H1 (cell line): ENCODE data around the gene AP5S1. TPM values are rescaled to one million over a fixed set of nuclear protein-coding genes. Genes with fewer than 3 reads are reported as not detected.

Experiments used
- CTCF ChIA-PET: fragments of 300-600 bp; sonication (Branson Sonifier 250); formaldehyde crosslinking; loops from one replicate; lab custom pipeline; 2021; ENCODE audit not compliant: partially characterized antibody; lab: Charles Lee
- POLR2A ChIA-PET: fragments of 300-600 bp; sonication (Branson Sonifier 250); formaldehyde crosslinking; loops from one replicate; lab custom pipeline; 2021; ENCODE audit warnings: inconsistent platforms; ENCODE audit not compliant: partially characterized antibody; lab: Charles Lee
- DNase-seq, 2 experiments: peaks; one replicate each; pipeline versions ENCODE4 v3.0.0 to v3.0.0-alpha.2; 2010 to 2022; ENCODE audit warnings: low spot score in 2 of 2, low read depth in 1 of 2, mixed read lengths in 1 of 2
- FAIRE-seq: peaks from 2 replicates; lab custom pipeline; 2011; peaks lifted over from hg19 to GRCh38; lab: Jason Lieb, UNC
- H2AFZ ChIP-seq: 2 replicates; pipeline ENCODE4 v1.8.1; 2012; ENCODE audit warnings: low read length, inconsistent platforms
- H2AK5ac ChIP-seq: 2 replicates; pipeline ENCODE4 v1.6.1; 2013; ENCODE audit warnings: low read depth, low read length
- H2BK120ac ChIP-seq: replicated peaks from 2 replicates; pipeline ENCODE3; 2013; ENCODE audit warnings: low read depth, low read length, inconsistent platforms
- H2BK12ac ChIP-seq: 2 replicates; pipeline ENCODE4 v1.6.1; 2013; ENCODE audit warnings: low read depth, low read length
- H2BK15ac ChIP-seq: 2 replicates; pipeline ENCODE4 v1.6.1; 2013; ENCODE audit warnings: low read length
- H2BK20ac ChIP-seq: 2 replicates; pipeline ENCODE4 v1.6.1; 2013; ENCODE audit warnings: low read length
- H2BK5ac ChIP-seq: 2 replicates; pipeline ENCODE4 v1.6.1; 2013; ENCODE audit warnings: low read depth, low read length
- H3K14ac ChIP-seq: 2 replicates; pipeline ENCODE4 v1.6.1; 2013; ENCODE audit warnings: inconsistent platforms; ENCODE audit not compliant: insufficient read length
- H3K18ac ChIP-seq: 2 replicates; pipeline ENCODE4 v1.6.1; 2013; ENCODE audit warnings: low read length; ENCODE audit errors: extremely low read depth
- H3K23ac ChIP-seq: 2 replicates; pipeline ENCODE4 v1.6.1; 2013; ENCODE audit warnings: inconsistent platforms; ENCODE audit not compliant: insufficient read length
- H3K23me2 ChIP-seq: 2 replicates; pipeline ENCODE4 v1.6.1; 2013; ENCODE audit warnings: low read depth, low read length
- H3K27ac ChIP-seq: 2 replicates; pipeline ENCODE4 v1.6.1; 2011; ENCODE audit warnings: low read depth, low read length, inconsistent platforms
- H3K27me3 ChIP-seq, 4 experiments: replicated peaks in 1 of 4; 1 replicate in 1 of 4; 2 replicates in 3 of 4; pipeline versions ENCODE4 v1.6.1 to v1.8.1; 2011 to 2013; ENCODE audit warnings: low read length in 3 of 4, mild to moderate bottlenecking in 3 of 4, inconsistent platforms in 2 of 4, mixed read lengths in 2 of 4, moderate library complexity in 1 of 4; ENCODE audit not compliant: control insufficient read depth in 3 of 4, insufficient read depth in 3 of 4; ENCODE audit errors: extremely low read depth in 1 of 4
- H3K36me3 ChIP-seq, 4 experiments: 2 replicates each; pipeline versions ENCODE4 v1.6.1 to v1.8.1; 2011 to 2013; ENCODE audit warnings: mild to moderate bottlenecking in 4 of 4, low read length in 3 of 4, moderate library complexity in 2 of 4, control low read depth in 1 of 4, inconsistent platforms in 1 of 4; ENCODE audit not compliant: insufficient read depth in 4 of 4, control insufficient read depth in 2 of 4
- H3K4ac ChIP-seq: replicated peaks from 2 replicates; pipeline ENCODE3; 2013; ENCODE audit warnings: low read length, low read depth, mixed read lengths, inconsistent platforms; ENCODE audit not compliant: insufficient read length
- H3K4me1 ChIP-seq, 4 experiments: replicated peaks in 1 of 4; 1 replicate in 1 of 4; 2 replicates in 3 of 4; pipeline versions ENCODE4 v1.6.1 to v1.8.1; 2011 to 2013; ENCODE audit warnings: low read length in 3 of 4, inconsistent platforms in 2 of 4, mixed read lengths in 1 of 4; ENCODE audit not compliant: insufficient read depth in 4 of 4, control insufficient read depth in 3 of 4
- H3K4me2 ChIP-seq, 2 experiments: 2 replicates each; pipeline versions ENCODE4 v1.6.1 to v1.8.1; 2011 to 2013; ENCODE audit warnings: low read depth in 2 of 2, low read length in 2 of 2, control low read depth in 1 of 2, inconsistent platforms in 1 of 2, mild to moderate bottlenecking in 1 of 2; ENCODE audit not compliant: insufficient read depth in 1 of 2
- H3K4me3 ChIP-seq, 4 experiments: fragments of 200-600, 300-600 bp in 1 of 4; sonication (generic), shearing (Covaris generic), sonication (Bioruptor Twin) in 1 of 4; 2 replicates each; pipeline versions ENCODE4 v1.5.1 to v1.8.1; 2011 to 2016; ENCODE audit warnings: low read length in 4 of 4, low read depth in 3 of 4, control low read depth in 2 of 4, inconsistent platforms in 2 of 4, mild to moderate bottlenecking in 2 of 4, mixed read lengths in 1 of 4, moderate library complexity in 1 of 4; ENCODE audit not compliant: insufficient read depth in 2 of 4; ENCODE audit errors: extremely low read depth in 1 of 4
- H3K56ac ChIP-seq: replicated peaks from 2 replicates; pipeline ENCODE3; 2013; ENCODE audit warnings: low read depth, mild to moderate bottlenecking, mixed read lengths, low read length, inconsistent platforms; ENCODE audit not compliant: insufficient read length
- H3K79me1 ChIP-seq: 2 replicates; pipeline ENCODE4 v1.6.1; 2013; ENCODE audit warnings: low read depth, low read length, control low read depth
- H3K79me2 ChIP-seq, 2 experiments: 2 replicates each; pipeline versions ENCODE4 v1.6.1 to v1.8.1; 2012 to 2013; ENCODE audit warnings: low read length in 2 of 2, mild to moderate bottlenecking in 2 of 2, inconsistent platforms in 1 of 2; ENCODE audit not compliant: insufficient read depth in 2 of 2, control insufficient read depth in 1 of 2
- H3K9ac ChIP-seq, 4 experiments: replicated peaks in 1 of 4; 1 replicate in 1 of 4; 2 replicates in 3 of 4; pipeline versions ENCODE4 v1.6.1 to v1.8.1; 2011 to 2013; ENCODE audit warnings: low read depth in 3 of 4, low read length in 3 of 4, control low read depth in 2 of 4, mild to moderate bottlenecking in 2 of 4, moderate library complexity in 2 of 4, inconsistent platforms in 1 of 4; ENCODE audit errors: extremely low read depth in 1 of 4
- H3K9me3 ChIP-seq, 2 experiments: 2 replicates each; pipeline versions ENCODE4 v1.6.1 to v1.8.1; 2012 to 2013; ENCODE audit warnings: mild to moderate bottlenecking in 2 of 2, moderate library complexity in 2 of 2, control low read depth in 1 of 2, inconsistent platforms in 1 of 2, low read depth in 1 of 2, low read length in 1 of 2, mixed read lengths in 1 of 2; ENCODE audit not compliant: insufficient read depth in 2 of 2
- H4K20me1 ChIP-seq, 2 experiments: replicated peaks in 1 of 2; 2 replicates each; pipeline versions ENCODE3 to v1.8.1; 2011 to 2013; ENCODE audit warnings: inconsistent platforms in 2 of 2, low read length in 2 of 2, mild to moderate bottlenecking in 1 of 2; ENCODE audit not compliant: insufficient read depth in 2 of 2, control insufficient read depth in 1 of 2
- H4K5ac ChIP-seq: 2 replicates; pipeline ENCODE4 v1.6.1; 2013; ENCODE audit warnings: low read length, low read depth, mixed read lengths, inconsistent platforms; ENCODE audit not compliant: insufficient read length
- H4K8ac ChIP-seq: 2 replicates; pipeline ENCODE4 v1.8.0; 2013; ENCODE audit warnings: mild to moderate bottlenecking, moderate library complexity, low read length, inconsistent platforms; ENCODE audit not compliant: insufficient read depth; ENCODE audit errors: extremely low read depth
- H4K91ac ChIP-seq: replicated peaks from 2 replicates; pipeline ENCODE3; 2013; ENCODE audit warnings: low read length, mixed read lengths, inconsistent platforms; ENCODE audit not compliant: insufficient read length
- BRCA1 ChIP-seq: IDR thresholded peaks from 2 replicates; pipeline ENCODE4 v1.6.1; 2012; ENCODE audit warnings: low read depth, low read length, improper control_type of control experiment
- CBX5 ChIP-seq: fragments of 300-800, 300-1000 bp; sonication (generic); IDR thresholded peaks from 2 replicates; pipeline ENCODE4 v1.7.1; 2016; ENCODE audit warnings: antibody characterized with exemption, low read length, low read depth
- GABPA ChIP-seq: IDR thresholded peaks from 2 replicates; pipeline ENCODE4 v1.6.1; 2011; ENCODE audit warnings: mild to moderate bottlenecking, low read length, moderate library complexity, borderline replicate concordance; ENCODE audit not compliant: insufficient read depth
- HDAC2 ChIP-seq, 2 experiments: fragments of 300-600 bp in 1 of 2; sonication (generic) in 1 of 2; IDR thresholded peaks; 2 replicates each; pipeline ENCODE4 v1.6.1; 2011 to 2012; ENCODE audit warnings: low read depth in 2 of 2, low read length in 2 of 2, mild to moderate bottlenecking in 2 of 2, moderate library complexity in 2 of 2, borderline replicate concordance in 1 of 2, inconsistent platforms in 1 of 2
- JUN ChIP-seq: IDR thresholded peaks from 2 replicates; pipeline ENCODE4 v1.6.1; 2011; ENCODE audit warnings: low read depth, mild to moderate bottlenecking, improper control_type of control experiment, low read length
- KDM1A ChIP-seq: fragments of 200-600, 300-600 bp; sonication (generic); IDR thresholded peaks from 2 replicates; pipeline ENCODE4 v1.7.1; 2016; ENCODE audit warnings: mild to moderate bottlenecking, low read length, borderline replicate concordance
- KDM4A ChIP-seq: IDR thresholded peaks from one replicate; pipeline ENCODE4 v1.7.1; 2012; ENCODE audit warnings: low read depth, mild to moderate bottlenecking, moderate library complexity, low read length, inconsistent platforms; ENCODE audit not compliant: severe bottlenecking
- MAX ChIP-seq: IDR thresholded peaks from 2 replicates; pipeline ENCODE4 v1.6.1; 2012; ENCODE audit warnings: inconsistent platforms
- RBBP5 ChIP-seq: IDR thresholded peaks from 2 replicates; pipeline ENCODE4 v1.7.1; 2012; ENCODE audit warnings: low read depth, mild to moderate bottlenecking, inconsistent platforms, low read length, moderate library complexity, borderline replicate concordance
- SAP30 ChIP-seq: fragments of 300-600 bp; sonication (generic); IDR thresholded peaks from 2 replicates; pipeline ENCODE4 v1.7.1; 2012; ENCODE audit warnings: low read length, moderate library complexity, mild to moderate bottlenecking, inconsistent platforms; ENCODE audit not compliant: insufficient read depth, insufficient replicate concordance
- SP2 ChIP-seq: IDR thresholded peaks from 2 replicates; pipeline ENCODE4 v1.6.1; 2012; ENCODE audit warnings: mild to moderate bottlenecking, low read length, inconsistent platforms
- SP4 ChIP-seq: IDR thresholded peaks from 2 replicates; pipeline ENCODE4 v1.6.1; 2012; ENCODE audit warnings: low read length, inconsistent platforms
- WGBS, 2 experiments: shearing (Covaris generic) in 1 of 2; methylation state at CpG; one replicate each; pipeline versions ENCODE4 v1.1.6 to v1.1.7; 2013 to 2015; ENCODE audit warnings: low lambda C conversion rate in 2 of 2, mixed read lengths in 2 of 2, inconsistent platforms in 1 of 2, low coverage in 1 of 2, missing lambda C conversion rate in 1 of 2; ENCODE audit not compliant: insufficient replicate concordance in 2 of 2, insufficient coverage in 1 of 2, insufficient read length in 1 of 2; ENCODE audit errors: extremely low coverage in 1 of 2, missing lambda C conversion rate in 1 of 2; 5-methylcytosine and 5-hydroxymethylcytosine counted together
- polyA plus RNA-seq, 7 experiments: library from polyadenylated mRNA; depleted of rRNA in 3 of 7; stranded (reverse) in 5 of 7; unstranded in 2 of 7; fragments of >200 nt in 5 of 7; fragments of 200-250 nt in 2 of 7; gene quantifications; 1 replicate in 5 of 7; 2 replicates in 1 of 7; 4 replicates in 1 of 7; pipeline versions ENCODE4 v1.2.1 to v1.2.3, GENCODE V29; 2011 to 2013; ENCODE audit warnings: missing spikeins in 2 of 7, mixed read lengths in 2 of 7
- total RNA-seq: library from RNA; stranded (reverse); fragmentation: NEBNext Ultra II Directional; extraction: Animal tissue kit (Norgen Biotek cat#: 25700); gene quantifications from 2 replicates; pipeline ENCODE4 v1.2.1, GENCODE V29; 2021

Gene AP5S1
- total and polyA plus RNA-seq, 2 of the 8 experiments (the other 6 are each of a cell fraction or from before 2014, with no cell fraction given), result 3.3 to 3.7 TPM

GRCh38 chr20:3786126-3786484 lies 34.2 kb upstream of the AP5S1 start:
- H3K9ac ChIP-seq, result peak overlapping the region; percentile 13 to 87 (median 52)
- no peak overlapping the region for H4K91ac ChIP-seq
- H3K79me2 ChIP-seq, result peaks cover 0 to 10% of the 10 kb centered on the region in 2 experiments; a peak in 1 of 4 replicates
- 0 out of 2 replicates have a peak overlapping the region, but pooled peaks have one; percentile 41 for H2AFZ ChIP-seq
- peaks cover 11% of the 10 kb centered on the region for H3K79me1 ChIP-seq
- no peak overlapping the region for H2BK20ac ChIP-seq
- no peak overlapping the region for H3K27ac ChIP-seq
- ChIA-PET CTCF (interaction anchor here (0.9 to 9.5 kb wide), 15 partner anchors 8 to 286 kb away, joined by 3 to 128 read pairs (median 4); partner anchors contain the start of genes ADISSP and AP5S1), POLR2A (interaction anchor here (0.5 to 3.9 kb wide), 9 partner anchors 9 to 109 kb away, joined by 3 to 20 read pairs (median 4); partner anchors contain the start of genes ADISSP and AP5S1)
- no peak overlapping the region for H2BK5ac ChIP-seq
- peak overlapping the region; percentile 75 to 98 for H3K4me2 ChIP-seq
- peaks cover 0 to 5% (median 0%) of the 10 kb centered on the region in 4 experiments; a peak in 2 of 8 replicates for H3K36me3 ChIP-seq
- no peak overlapping the region for H2BK12ac ChIP-seq
- H3K23ac ChIP-seq, result no peak overlapping the region
- no peak overlapping the region for H2BK120ac ChIP-seq
- H4K5ac ChIP-seq, result no peak overlapping the region
- H3K9me3 ChIP-seq, result no peaks in the 10 kb centered on the region
- DNase-seq (peak in 1 of 2 experiments; percentile 70), FAIRE-seq (no peak)
- WGBS, 2 experiments, result 3% methylated on average over 31 of the region's 35 CpGs; no CpG with 5 or more reads in 1 of the 2 experiments
- H4K8ac ChIP-seq, result peak overlapping the region; percentile 54
- peaks cover 3% of the 10 kb centered on the region; the same call in 1 of the 2 replicates for H3K23me2 ChIP-seq
- H3K27me3 ChIP-seq, result peaks cover 0 to 3% (median 0%) of the 10 kb centered on the region in 4 experiments; a peak in 3 of 7 replicates
- H2AK5ac ChIP-seq, result no peak overlapping the region
- H4K20me1 ChIP-seq, result peaks cover 7 to 11% of the 10 kb centered on the region in 2 experiments
- no peak overlapping the region for H3K56ac ChIP-seq
- H3K18ac ChIP-seq, result peak overlapping the region; percentile 90; the same call in 1 of the 2 replicates
- peaks cover 0 to 16% (median 6%) of the 10 kb centered on the region in 4 experiments; a peak in 6 of 7 replicates for H3K4me1 ChIP-seq
- no peak overlapping the region for H3K14ac ChIP-seq
- no peak overlapping the region for H3K4ac ChIP-seq
- peak overlapping the region; percentile 42 to 69 (median 60) for H3K4me3 ChIP-seq
- H2BK15ac ChIP-seq, result 0 out of 2 replicates have a peak overlapping the region, but pooled peaks have one; percentile 25
- 0 out of 4 replicates have a peak, but pooled peaks of 1 of the 2 experiments have one; percentile 33 for TF ChIP-seq HDAC2 (IDR thresholded peaks at IDR 0.05; ENCODE audit: borderline replicate concordance in 1 of 2, low read depth in 2 of 2, low read length in 2 of 2)
- no peak for TF ChIP-seq CBX5
- peak; percentile 24; the same call in 1 of the 2 replicates for TF ChIP-seq BRCA1
- TF ChIP-seq KDM4A, result peak; percentile 77
- peak; percentile 90 for TF ChIP-seq MAX
- TF ChIP-seq JUN, result no peak
- no peak for TF ChIP-seq KDM1A
- TF ChIP-seq SP2, result no peak
- no peak for TF ChIP-seq SP4
- no peak for TF ChIP-seq GABPA
- TF ChIP-seq RBBP5, result peak; percentile 78; the same call in 1 of the 2 replicates
- TF ChIP-seq SAP30, result no peak
